GM19035 (cell line): ENCODE data around the gene AQP12A.

Experiments used
- ATAC-seq: cut with Tn5 transposase; IDR thresholded peaks from one replicate; pipeline ENCODE4 v1.9.1; 2021; ENCODE audit not compliant: unreplicated experiment

Gene AQP12A

GRCh38 chr2:240704651-240705050, 13.0 kb downstream of the AQP12A start:
- no peak for ATAC-seq

GRCh38 chr2:240705204-240705791, 13.6 kb downstream of the AQP12A start:
- no peak for ATAC-seq

GRCh38 chr2:240707043-240707756, 15.5 kb downstream of the AQP12A start:
- no peak for ATAC-seq

GRCh38 chr2:240707821-240708220, 16.2 kb downstream of the AQP12A start:
- ATAC-seq, result no peak

GRCh38 chr2:240708457-240708856, 16.8 kb downstream of the AQP12A start:
- ATAC-seq, result no peak

GRCh38 chr2:240711296-240711695, 19.6 kb downstream of the AQP12A start:
- no peak for ATAC-seq

GRCh38 chr2:240711701-240712100, 20.0 kb downstream of the AQP12A start:
- no peak for ATAC-seq

GRCh38 chr2:240712121-240712520, 20.5 kb downstream of the AQP12A start:
- no peak for ATAC-seq

GRCh38 chr2:240713071-240713927, 21.6 kb downstream of the AQP12A start:
- ATAC-seq, result no peak

- no peak for ATAC-seq
Measured at GRCh38 chr2:240713928-240714746, 22.5 kb downstream of the AQP12A start.

GRCh38 chr2:240714747-240715725, 23.4 kb downstream of the AQP12A start:
- ATAC-seq, result no peak

GRCh38 chr2:240716130-240716798, 24.6 kb downstream of the AQP12A start:
- ATAC-seq, result no peak

GRCh38 chr2:240717181-240717641, 25.5 kb downstream of the AQP12A start:
- ATAC-seq, result no peak

- no peak for ATAC-seq
Measured at GRCh38 chr2:240717681-240718581, 26.3 kb downstream of the AQP12A start.

- ATAC-seq, result no peak
Measured at GRCh38 chr2:240718896-240719490, 27.3 kb downstream of the AQP12A start.

GRCh38 chr2:240719676-240720545, 28.2 kb downstream of the AQP12A start:
- no peak for ATAC-seq
